ENCODE data around the gene SENP3.

DNA sequence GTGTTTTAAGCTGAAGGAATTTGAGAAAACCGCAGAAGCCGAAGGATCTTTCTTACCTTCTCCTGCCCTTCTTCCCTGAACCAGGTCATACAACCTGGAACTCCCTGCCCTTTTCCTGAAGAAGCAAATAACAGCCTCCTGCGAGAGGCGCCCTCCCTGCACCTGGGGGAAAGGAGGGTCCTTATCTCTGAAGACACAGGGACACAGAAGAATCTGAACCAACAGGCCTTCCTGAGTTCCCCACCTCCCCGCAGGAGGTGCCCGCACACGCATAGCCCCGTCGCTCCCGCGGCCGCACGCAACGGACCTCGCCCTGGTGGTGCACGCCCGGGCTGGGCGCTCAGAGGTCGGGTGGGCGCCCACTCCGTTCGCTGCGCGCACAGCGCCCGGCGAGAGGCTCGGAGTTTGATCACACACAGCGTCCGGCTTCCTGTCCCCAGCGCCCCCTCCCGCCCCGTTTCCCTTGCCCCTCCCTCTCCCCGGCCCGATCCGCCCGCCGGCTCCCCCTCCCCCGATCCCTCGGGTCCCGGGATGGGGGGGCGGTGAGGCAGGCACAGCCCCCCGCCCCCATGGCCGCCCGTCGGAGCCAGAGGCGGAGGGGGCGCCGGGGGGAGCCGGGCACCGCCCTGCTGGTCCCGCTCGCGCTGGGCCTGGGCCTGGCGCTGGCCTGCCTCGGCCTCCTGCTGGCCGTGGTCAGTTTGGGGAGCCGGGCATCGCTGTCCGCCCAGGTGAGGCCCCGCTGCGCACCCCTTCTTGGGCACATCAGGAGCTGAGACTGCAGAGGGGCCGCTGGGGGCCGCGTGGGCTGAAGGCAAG is 12.9 kb upstream of the SENP3 start, which contains the start of gene TNFSF12:
- TF ChIP-seq, protein P1, sequence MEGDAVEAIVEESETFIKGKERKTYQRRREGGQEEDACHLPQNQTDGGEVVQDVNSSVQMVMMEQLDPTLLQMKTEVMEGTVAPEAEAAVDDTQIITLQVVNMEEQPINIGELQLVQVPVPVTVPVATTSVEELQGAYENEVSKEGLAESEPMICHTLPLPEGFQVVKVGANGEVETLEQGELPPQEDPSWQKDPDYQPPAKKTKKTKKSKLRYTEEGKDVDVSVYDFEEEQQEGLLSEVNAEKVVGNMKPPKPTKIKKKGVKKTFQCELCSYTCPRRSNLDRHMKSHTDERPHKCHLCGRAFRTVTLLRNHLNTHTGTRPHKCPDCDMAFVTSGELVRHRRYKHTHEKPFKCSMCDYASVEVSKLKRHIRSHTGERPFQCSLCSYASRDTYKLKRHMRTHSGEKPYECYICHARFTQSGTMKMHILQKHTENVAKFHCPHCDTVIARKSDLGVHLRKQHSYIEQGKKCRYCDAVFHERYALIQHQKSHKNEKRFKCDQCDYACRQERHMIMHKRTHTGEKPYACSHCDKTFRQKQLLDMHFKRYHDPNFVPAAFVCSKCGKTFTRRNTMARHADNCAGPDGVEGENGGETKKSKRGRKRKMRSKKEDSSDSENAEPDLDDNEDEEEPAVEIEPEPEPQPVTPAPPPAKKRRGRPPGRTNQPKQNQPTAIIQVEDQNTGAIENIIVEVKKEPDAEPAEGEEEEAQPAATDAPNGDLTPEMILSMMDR (IDR thresholded peaks at IDR 0.05), result no peak
- TF ChIP-seq POLR2A (IDR thresholded peaks at IDR 0.05) (no peak), EP300 (IDR thresholded peaks at IDR 0.05) (no peak), POLR2AphosphoS5 (IDR thresholded peaks at IDR 0.05) (no peak)

Measured in suprapubic skin (tissue), 4 donors.